ENCODE results near the gene TRIM51G. TPM values are rescaled to one million over a fixed set of nuclear protein-coding genes. Genes with fewer than 3 reads are reported as not detected.
"Not testable (repeated sequence)": the region's sequence is repeated elsewhere in the genome, so short reads cannot be mapped to it uniquely, and the experiment has no call there.

The TRIM51G gene
- total RNA-seq (2022) (not detected in 2 replicates), Bru-seq, nascent RNA (not detected), BruChase-seq, experiment 1, labeled RNA remaining after a 6-hour chase (not detected), BruChase-seq, experiment 2, labeled RNA remaining after a 2-hour chase (not detected)
- long read RNA-seq = 0 reads

- H3K4me1 Mint-ChIP-seq (ENCODE audit: insufficient read depth, unreplicated experiment); H3K36me3 Mint-ChIP-seq (ENCODE audit: insufficient read depth, unreplicated experiment); H3K27me3 Mint-ChIP-seq (ENCODE audit: insufficient read depth, unreplicated experiment); H3K4me3 Mint-ChIP-seq (ENCODE audit: unreplicated experiment); intact Hi-C loops (cut with micrococcal nuclease); DNase-seq (ENCODE audit: unreplicated experiment); H3K9me3 Mint-ChIP-seq (ENCODE audit: unreplicated experiment); H3K27ac Mint-ChIP-seq (ENCODE audit: low read depth, unreplicated experiment); POLR2A ChIA-PET; BruUV-seq (replicated peaks): not testable (repeated sequence)
- CTCF ChIA-PET = interaction anchor here (0.7 kb wide), 1 partner anchor 648 kb away, joined by 3 read pairs; no protein-coding TSS in a partner anchor
Measured at GRCh38 chr11:48983785-48984184, at the start of gene TRIM51G. TSS of gene TRIM51G (minus strand) at chr11:48983885. CDS start at chr11:48981695, 2,190 bp downstream.

GRCh38 chr11:49028523-49028922 is 44.8 kb upstream of the TRIM51G start, which contains the start of gene TRIM49B:
TSS of gene TRIM49B (plus strand) at chr11:49028823. CDS start at chr11:49031600, 2,777 bp downstream.
- H3K27ac Mint-ChIP-seq (ENCODE audit: low read depth, unreplicated experiment); DNase-seq (ENCODE audit: unreplicated experiment); H3K4me3 Mint-ChIP-seq (ENCODE audit: unreplicated experiment); BruUV-seq (replicated peaks); H3K27me3 Mint-ChIP-seq (ENCODE audit: insufficient read depth, unreplicated experiment); POLR2A ChIA-PET; H3K9me3 Mint-ChIP-seq (ENCODE audit: unreplicated experiment); H3K36me3 Mint-ChIP-seq (ENCODE audit: insufficient read depth, unreplicated experiment); intact Hi-C loops (cut with micrococcal nuclease); H3K4me1 Mint-ChIP-seq (ENCODE audit: insufficient read depth, unreplicated experiment): not testable (repeated sequence)
- CTCF ChIA-PET = interaction anchor here (0.6 kb wide), 1 partner anchor 192 kb away, joined by 4 read pairs; no protein-coding TSS in a partner anchor

- H3K4me3 Mint-ChIP-seq (ENCODE audit: unreplicated experiment); CTCF ChIA-PET; H3K9me3 Mint-ChIP-seq (ENCODE audit: unreplicated experiment); DNase-seq (ENCODE audit: unreplicated experiment); H3K4me1 Mint-ChIP-seq (ENCODE audit: insufficient read depth, unreplicated experiment); H3K36me3 Mint-ChIP-seq (ENCODE audit: insufficient read depth, unreplicated experiment); H3K27me3 Mint-ChIP-seq (ENCODE audit: insufficient read depth, unreplicated experiment); BruUV-seq (replicated peaks); POLR2A ChIA-PET; H3K27ac Mint-ChIP-seq (ENCODE audit: low read depth, unreplicated experiment); intact Hi-C loops (cut with micrococcal nuclease): not testable (repeated sequence)
Measured at GRCh38 chr11:48968592-48968991, 15.1 kb downstream of the TRIM51G start.

GRCh38 chr11:48955315-48956049 is 28.2 kb downstream of the TRIM51G start:
- H3K36me3 Mint-ChIP-seq (ENCODE audit: insufficient read depth, unreplicated experiment); H3K27me3 Mint-ChIP-seq (ENCODE audit: insufficient read depth, unreplicated experiment); H3K4me1 Mint-ChIP-seq (ENCODE audit: insufficient read depth, unreplicated experiment); intact Hi-C loops (cut with micrococcal nuclease); CTCF ChIA-PET; H3K4me3 Mint-ChIP-seq (ENCODE audit: unreplicated experiment); BruUV-seq (replicated peaks); DNase-seq (ENCODE audit: unreplicated experiment); POLR2A ChIA-PET; H3K27ac Mint-ChIP-seq (ENCODE audit: low read depth, unreplicated experiment): not testable (repeated sequence)
- H3K9me3 Mint-ChIP-seq (ENCODE audit: unreplicated experiment) = peaks cover 15% of the 10 kb centered on the region

GRCh38 chr11:48945796-48946195 is 37.9 kb downstream of the TRIM51G start:
- BruUV-seq (replicated peaks); H3K27me3 Mint-ChIP-seq (ENCODE audit: insufficient read depth, unreplicated experiment); H3K27ac Mint-ChIP-seq (ENCODE audit: low read depth, unreplicated experiment); H3K9me3 Mint-ChIP-seq (ENCODE audit: unreplicated experiment); H3K4me3 Mint-ChIP-seq (ENCODE audit: unreplicated experiment); POLR2A ChIA-PET; H3K36me3 Mint-ChIP-seq (ENCODE audit: insufficient read depth, unreplicated experiment); H3K4me1 Mint-ChIP-seq (ENCODE audit: insufficient read depth, unreplicated experiment); CTCF ChIA-PET; intact Hi-C loops (cut with micrococcal nuclease); DNase-seq (ENCODE audit: unreplicated experiment): not testable (repeated sequence)

Other genes with a start within 250 kb of the TRIM51G start
- gene TRIM49B, start 44.9 kb upstream of the TRIM51G start, total RNA-seq (2022) = not detected in 2 replicates
- gene TRIM64C, start 75.2 kb upstream of the TRIM51G start, total RNA-seq (2022) = not detected in 2 replicates
- gene FOLH1, start 224.7 kb upstream of the TRIM51G start, total RNA-seq (2022) = not detected in 2 replicates

All from MCF 10A (cell line).